T1000 (cell line): ENCODE measurements around the gene PLSCR3.
"Not testable (repeated sequence)": the region's sequence is repeated elsewhere in the genome, so short reads cannot be mapped to it uniquely, and the experiment has no call there.

ENCODE experiments used
- DNase-seq: peaks from one replicate; lab custom pipeline; 2025; ENCODE audit warnings: mixed read lengths; lab: John Stamatoyannopoulos, UW

The PLSCR3 gene

DNA sequence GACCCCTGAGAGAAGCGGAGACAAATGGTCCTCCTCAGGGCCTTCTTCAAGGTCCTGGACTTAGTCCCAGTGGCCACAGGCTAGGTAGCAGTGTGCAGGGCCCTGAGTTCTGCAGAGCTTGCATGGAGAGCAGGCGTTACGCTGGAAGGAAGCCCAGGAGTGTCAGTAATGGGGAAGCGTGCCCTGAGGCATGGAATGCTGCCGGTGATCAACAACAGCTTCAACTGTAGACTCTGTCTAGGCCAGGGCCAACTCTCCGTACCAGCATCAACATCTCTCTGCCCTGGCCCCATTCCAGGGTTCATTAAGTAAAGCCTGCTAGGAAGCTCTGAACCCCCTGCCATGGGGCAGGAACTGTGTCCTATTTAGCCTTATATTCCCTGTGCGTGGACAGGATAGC is 14.0 kb downstream of the PLSCR3 start:
- no peak for DNase-seq

DNA sequence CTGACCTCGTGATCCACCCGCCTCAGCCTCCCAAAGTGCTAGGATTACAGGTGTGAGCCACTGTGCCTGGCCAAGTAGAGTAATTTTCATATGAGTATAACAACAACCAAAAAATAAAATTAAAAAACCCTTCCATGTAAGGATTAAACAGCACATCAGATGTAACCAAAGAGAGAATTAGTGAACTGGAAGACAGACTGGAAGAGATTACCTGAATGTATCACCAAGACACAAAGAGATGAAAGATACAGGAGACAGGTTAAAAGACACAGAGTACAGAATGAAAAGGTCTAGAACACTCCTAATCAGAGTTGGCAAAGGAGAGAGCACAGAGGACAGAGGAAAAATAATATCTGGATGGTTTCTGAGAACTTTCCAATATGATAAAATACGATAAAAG is 15.2 kb downstream of the PLSCR3 start:
- DNase-seq, result no peak

DNA sequence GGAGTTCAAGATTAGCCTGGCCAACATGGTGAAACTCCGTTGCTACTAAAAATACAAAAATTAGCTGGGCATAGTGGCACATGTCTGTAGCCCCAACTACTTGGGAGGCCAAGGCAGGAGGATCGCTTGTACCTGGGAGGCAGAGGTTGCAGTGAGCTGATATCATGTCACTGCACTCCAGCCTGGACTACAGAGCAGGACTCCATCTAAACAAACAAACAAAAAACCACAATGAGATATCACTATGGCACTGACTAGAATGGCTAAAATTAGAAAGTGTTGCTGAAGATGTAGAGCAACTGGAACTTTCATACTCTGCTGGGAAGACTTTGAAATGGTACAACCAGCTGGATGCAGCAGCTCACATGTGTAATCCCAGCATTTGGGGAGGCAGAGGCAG is 20.0 kb downstream of the PLSCR3 start:
- DNase-seq, result no peak

DNA sequence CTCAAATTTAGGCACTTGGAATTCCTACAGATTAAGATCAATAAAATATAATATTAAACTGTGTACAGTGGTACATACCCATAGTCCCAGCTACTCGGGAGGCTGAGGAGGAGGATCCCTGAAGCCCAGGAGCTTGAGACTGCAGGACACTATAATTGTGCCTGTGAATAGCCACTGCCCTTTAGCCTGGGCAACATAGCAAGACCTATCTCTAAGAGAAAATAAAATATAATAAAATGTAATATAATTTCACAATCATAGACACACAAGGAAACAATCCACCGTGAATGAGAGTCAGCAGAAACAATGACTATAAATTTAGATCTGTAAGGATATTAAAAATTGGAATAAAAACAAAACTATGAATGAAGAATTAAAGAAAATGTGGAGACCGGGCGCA is 23.5 kb downstream of the PLSCR3 start:
- DNase-seq, result no peak

DNA sequence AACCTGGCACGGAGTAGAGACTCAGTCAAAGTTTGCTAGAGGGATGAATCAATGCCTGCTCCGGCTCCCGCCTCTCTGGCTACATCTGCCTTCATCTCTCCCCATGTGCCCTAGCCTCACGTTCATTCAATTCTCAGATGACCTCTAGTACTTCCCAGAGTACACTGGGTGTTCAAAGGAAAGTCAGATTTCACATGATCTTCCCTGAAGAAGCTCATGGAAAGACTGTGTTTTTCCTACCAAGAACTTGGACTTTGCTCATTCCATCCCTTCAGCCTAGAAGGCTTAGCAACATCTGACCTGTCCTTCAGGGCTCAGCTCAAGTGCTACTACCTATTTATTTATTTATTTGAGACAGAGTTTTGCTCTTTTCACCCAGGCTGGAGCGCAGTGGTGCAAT is 24.5 kb downstream of the PLSCR3 start:
- no peak for DNase-seq

DNA sequence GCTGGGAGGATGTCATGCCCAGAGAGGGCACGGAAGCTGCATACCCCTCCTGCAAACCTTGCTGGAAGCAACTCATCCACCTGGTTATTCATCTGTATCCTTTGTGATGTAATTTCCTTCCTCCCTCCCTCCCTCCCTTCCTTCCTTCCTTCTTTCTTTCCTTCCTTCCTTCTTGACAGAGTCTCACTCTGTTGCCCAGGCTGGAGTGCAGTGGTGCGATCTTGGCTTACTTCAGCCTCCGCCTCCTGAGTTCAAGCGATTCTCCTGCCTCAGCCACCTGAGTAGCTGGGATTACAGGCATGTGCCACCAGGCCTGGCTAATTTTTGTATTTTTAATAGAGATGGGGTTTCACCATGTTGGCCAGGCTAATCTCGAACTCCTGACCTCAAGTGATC is 25.7 kb downstream of the PLSCR3 start:
- DNase-seq, result not testable (repeated sequence)

DNA sequence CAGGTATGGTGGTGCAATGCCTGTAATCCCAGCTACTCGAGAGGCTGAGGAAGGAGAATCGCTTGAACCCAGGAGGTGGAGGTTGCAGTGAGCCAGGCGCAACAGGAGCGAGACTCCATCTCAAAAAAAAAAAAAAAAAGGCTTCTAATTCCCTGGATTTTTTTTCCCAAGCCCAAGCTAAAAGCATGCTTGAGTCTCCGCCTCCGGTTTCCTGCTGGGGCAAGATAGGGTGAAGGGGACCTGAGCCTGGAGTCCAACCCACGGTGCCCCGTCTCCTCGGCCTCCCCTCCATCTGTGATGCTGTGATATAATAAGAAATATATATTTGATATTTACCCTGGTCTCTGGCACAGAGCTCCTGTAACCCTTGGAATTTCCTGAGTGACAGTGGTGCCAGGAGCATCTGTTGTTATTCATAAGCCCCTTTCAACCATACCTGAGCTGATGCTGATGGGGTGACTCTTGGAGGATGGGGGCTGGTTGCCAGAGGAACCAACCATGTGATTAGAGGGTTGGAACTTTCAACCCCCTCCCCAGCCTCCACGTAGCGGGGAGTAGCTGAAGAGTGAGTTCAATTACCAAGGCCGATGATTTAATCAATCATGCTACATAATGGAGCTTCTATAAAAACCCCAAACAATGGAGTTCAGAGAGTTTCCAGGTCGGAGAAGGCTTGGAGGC is 26.3 kb downstream of the PLSCR3 start:
- DNase-seq, result no peak

DNA sequence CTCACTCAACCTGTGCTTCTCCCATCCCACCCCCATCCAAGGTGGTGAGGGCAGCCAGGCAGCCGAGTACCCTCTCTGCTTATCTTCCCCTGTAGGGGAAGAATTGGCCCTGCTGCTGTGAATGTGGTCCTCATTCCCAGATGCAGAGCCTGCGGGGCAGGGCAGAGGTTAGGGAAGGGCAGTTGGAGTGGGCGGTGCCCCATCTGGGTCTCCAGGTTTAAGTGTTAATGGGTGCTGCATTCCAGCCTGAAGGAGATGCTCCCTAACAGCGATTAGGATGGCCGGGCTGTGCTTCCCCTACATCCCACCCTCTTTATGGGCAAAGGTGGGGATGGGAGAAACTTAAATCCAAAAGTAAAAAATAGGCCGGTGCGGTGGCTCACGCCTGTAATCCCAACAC is 27.2 kb downstream of the PLSCR3 start:
- DNase-seq, result no peak

DNA sequence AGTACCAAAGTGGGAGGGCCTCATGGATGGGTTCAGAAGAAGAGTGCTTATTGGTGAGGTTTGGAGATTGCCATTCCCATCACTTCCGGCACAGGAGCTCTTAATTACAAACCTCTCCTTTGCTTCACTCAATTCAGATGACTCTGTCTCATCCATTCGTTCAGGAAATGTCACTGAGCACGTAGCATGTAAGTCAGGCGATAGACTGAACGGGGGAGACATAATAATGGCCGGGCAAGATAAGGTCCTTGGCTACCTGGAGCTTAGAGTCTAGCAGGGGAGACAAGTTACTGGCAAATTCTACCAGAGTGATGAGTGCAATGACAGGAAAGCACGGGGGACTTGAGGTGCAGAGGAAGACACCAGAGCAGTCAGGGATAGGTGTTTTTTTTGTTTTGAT is 28.4 kb downstream of the PLSCR3 start:
- DNase-seq, result not testable (repeated sequence)

DNA sequence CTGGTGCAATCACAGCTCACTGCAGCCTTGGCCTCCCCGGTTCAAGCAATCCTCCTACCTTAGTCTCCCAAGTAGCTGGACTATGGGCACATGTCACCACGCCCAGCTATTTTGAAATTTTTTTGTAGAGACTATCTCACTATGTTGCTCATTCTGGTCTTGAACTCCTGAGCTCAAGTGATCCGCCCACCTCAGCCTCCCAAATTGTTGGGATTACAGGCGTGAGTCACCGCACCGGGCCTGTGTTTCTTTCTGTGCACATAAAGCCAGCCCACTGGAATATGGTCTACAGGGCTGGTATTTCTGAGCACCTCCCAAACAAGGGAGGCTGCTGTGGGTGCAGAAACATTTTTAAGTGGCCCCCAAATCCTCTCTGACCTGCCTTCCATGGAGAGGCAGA is 31.0 kb downstream of the PLSCR3 start:
- no peak for DNase-seq

DNA sequence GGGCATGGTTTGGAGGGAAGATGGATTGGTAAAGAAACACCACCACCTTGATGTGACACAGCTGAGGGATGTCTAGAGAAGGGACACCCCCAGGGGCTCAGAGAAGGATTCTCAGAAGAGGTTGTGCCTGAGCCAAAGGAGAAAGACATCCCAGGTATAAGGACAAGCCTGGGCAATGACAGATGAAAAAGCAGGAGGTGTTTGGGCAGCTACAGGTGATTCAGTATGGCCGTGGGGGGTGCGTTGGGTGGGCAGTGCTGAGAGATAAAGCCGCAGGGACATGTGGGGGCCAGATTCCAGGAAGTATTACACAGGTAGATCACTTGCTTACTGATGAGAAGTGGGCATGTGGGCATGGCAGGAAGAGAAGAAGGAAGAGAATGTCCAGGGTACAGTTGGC is 32.4 kb downstream of the PLSCR3 start:
- no peak for DNase-seq

DNA sequence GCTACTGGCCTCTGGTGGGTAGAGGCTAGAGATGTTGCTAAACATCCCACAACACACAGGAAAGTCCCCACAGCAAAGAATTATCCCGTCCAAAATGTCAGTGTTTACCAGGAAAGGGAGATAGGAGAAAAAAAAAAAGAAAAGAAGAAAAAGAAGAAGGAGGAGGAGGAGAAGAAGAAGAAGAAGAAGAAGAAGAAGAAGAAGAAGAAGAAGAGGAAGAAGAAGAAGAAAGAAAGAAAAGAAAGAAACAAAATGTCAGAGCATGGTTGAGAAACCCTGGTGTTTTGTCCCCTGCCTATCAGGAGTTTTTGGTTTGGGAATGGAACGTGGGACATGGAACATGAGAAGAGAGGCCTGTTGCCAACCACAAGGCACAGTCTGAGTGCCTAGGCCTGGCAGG is 36.9 kb downstream of the PLSCR3 start:
- DNase-seq, result no peak

DNA sequence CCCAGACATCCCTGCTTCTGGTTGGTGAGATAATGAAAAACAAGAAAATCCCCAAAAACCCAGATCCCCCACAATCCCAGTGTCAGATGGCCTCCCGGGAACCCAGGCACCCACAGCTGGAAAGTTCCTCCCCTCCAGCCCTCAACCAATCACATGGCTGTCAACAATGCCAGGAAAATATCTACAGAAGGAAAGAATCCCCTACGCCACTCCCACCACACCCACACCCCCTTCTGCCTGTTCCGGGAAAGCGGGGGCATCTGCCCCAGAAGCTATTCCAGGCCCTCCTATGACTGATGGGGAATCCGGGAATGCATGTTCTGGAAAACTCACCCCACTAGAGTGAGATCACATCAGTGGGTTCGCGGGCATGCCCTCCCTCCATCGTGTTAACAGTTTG is 37.6 kb downstream of the PLSCR3 start:
- no peak for DNase-seq

DNA sequence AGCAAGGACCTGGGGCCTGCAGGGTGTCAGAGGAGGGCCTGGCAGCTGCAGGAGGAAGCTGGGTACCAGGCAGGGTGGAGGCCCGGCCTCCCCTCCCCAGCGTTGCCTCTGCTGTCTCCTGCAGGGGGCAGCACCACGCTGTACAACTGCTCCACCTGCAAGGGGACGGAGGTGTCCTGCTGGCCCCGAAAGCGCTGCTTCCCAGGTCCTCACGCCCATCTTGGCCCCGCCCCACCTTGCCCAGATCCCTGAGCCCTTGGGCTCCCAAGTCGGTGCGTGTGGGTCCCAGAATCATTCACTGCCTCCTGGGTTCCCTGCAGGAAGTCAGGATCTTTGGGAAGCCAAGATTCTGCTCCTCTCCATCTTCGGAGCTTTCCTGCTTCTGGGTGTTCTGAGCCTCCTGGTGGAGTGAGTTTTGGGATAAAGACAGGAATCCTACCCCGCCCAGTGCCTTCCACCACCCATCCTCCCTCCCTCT is 38.2 kb downstream of the PLSCR3 start:
- DNase-seq, result peak; percentile 11

DNA sequence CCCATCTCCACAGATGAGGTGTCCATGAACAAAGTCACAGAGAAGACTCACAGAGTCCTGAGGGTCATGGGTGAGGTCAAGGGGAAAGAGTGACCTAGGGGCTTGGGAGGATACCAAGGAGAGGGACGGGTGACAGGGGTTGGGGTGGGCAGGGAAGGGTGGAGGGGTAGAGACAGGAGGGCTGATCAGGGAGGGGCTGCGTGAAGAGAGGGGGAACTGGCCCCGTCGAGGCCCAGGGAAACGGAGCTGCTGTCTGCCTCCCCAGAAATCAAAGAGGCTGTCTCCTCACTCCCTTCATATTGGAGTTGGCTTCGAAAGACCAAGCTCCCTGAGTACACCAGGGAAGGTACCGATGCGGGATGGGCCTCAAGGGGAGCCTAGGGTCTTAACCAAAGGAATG is 38.8 kb downstream of the PLSCR3 start:
- DNase-seq, result no peak

DNA sequence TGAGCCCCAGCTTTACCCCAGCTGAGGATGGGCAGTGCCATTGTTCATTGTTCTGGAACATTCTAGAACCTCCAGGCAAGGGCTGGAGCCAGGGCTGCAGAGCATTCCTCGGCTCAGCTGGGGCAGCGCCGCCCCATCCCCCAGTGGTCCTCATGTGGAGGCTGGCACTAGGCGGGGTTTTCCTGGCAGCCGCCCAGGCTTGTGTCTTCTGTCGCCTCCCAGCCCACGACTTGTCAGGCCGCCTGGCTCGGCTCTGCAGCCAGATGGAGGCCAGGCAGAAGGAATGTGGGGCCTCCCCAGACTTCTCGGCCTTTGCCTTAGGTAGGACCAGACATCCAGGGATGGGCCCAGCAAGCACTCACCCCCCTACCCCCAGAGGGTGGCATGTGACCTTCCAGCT is 39.3 kb downstream of the PLSCR3 start, which contains the start of gene TMEM95:
Gene TMEM95 (plus strand): TSS at position 104 of the 400 bp plus-strand sequence. CDS start 49 bp downstream, at position 153.
- no peak for DNase-seq

DNA sequence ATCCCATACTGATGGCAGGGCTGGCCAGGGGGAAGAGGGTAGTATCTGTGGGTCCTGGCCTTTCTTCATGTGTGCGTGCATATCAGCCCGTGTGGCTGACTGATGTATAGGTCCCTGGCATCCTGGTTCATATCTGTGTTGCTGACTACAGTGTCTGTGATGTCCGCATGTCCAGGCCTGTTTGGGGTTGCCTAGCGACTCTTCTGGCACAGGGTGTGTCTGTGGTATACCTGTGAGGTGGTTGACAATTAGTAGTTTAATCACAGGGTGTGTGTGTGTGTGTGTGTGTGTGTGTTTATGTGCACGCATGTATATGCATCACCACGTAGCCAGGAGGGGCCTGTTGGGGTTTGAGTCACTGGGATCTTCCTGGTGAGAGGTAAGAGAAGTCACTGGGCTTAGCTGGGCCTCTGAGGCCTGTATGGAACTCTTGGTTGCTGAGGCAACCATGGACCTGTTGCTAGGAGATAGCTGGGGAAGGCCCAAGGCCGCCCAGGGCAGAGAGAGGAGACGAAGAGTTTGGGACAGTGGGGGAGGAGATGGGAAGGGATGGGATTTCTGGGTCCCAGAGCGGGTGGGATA is 40.0 kb downstream of the PLSCR3 start:
- DNase-seq, result peak; percentile 41

DNA sequence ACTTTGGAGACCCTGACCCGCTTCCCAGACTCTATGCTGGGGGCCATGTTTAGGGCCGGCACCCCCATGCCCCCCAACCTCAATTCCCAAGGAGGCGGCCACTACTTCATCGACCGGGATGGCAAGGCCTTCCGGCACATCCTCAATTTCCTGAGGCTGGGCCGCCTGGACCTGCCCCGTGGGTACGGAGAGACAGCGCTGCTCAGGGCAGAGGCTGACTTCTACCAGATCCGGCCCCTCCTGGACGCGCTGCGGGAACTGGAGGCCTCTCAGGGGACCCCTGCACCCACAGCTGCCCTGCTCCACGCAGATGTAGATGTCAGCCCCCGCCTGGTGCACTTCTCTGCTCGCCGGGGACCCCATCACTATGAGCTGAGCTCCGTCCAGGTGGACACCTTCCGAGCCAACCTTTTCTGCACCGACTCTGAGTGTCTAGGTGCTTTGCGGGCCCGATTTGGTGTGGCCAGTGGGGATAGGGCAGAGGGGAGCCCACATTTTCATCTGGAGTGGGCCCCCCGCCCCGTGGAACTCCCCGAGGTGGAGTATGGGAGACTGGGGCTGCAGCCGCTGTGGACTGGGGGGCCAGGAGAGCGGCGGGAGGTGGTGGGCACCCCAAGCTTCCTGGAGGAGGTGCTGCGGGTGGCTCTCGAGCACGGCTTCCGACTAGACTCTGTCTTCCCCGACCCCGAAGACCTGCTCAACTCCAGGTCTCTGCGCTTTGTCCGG is 41.3 kb downstream of the PLSCR3 start:
- DNase-seq, result no peak

DNA sequence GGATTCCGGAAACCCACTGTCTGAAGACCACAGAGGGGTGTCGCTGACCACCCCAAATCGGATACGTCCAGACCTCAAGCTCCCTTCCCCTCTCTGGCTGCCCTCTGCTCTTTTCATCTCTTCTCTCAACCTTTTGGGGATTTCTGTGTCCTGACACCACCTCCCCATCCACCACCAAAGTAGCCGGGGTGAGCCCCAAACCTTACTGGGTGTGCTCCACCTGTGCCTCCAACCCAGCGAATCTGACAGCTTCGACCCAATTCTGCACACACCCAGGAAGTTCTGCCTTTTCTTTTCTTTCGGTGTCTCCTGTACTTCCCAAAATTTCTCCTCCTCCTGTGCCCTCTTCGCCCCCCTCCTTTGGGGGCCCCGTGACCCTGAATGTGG is 41.8 kb downstream of the PLSCR3 start:
- DNase-seq, result no peak

DNA sequence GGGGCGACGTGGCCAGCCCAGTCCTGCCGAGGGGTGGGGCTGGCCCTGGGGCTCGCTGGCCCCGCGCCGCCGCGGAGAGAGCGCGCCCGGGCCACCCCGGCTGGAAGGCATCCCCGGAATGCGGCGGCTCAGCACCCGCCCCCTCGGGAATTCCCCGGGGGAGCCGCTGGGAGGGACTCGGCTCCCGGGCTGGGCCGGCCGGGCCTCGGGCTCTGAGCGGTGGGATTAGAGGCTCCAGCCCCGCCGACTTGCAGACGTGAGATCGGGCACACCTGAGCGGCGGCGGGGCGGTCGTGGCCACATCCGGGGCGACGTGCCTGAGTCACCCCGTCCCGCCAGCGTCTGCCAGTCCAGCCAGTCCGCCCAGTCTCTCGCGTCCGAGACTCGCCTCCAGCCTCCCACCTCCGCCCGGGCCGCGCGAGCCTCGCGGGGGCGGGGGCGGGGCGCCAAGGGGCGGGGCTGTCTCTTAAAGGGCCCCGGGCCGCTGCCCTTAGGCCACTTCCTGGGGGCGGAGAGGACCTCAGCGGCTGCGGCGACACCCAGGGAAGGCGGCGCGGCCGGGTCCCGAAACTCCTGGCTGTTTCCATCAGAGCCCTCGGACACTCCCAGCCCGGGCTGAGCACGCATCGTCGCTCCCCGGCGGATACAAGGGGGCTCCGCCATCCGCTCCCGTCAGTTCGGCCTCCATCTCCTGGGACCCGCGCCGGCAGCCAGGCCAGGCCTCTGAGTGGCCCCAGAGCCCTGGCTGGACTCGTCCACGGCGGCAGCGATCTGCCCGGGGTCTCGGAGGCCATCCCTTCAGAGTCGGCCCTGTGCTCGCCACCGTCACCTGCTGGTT is 42.4 kb downstream of the PLSCR3 start, which contains the start of gene KCTD11:
Gene KCTD11 (plus strand): TSS at position 498 of the 838 bp plus-strand sequence.
- DNase-seq, result peak; percentile 99

DNA sequence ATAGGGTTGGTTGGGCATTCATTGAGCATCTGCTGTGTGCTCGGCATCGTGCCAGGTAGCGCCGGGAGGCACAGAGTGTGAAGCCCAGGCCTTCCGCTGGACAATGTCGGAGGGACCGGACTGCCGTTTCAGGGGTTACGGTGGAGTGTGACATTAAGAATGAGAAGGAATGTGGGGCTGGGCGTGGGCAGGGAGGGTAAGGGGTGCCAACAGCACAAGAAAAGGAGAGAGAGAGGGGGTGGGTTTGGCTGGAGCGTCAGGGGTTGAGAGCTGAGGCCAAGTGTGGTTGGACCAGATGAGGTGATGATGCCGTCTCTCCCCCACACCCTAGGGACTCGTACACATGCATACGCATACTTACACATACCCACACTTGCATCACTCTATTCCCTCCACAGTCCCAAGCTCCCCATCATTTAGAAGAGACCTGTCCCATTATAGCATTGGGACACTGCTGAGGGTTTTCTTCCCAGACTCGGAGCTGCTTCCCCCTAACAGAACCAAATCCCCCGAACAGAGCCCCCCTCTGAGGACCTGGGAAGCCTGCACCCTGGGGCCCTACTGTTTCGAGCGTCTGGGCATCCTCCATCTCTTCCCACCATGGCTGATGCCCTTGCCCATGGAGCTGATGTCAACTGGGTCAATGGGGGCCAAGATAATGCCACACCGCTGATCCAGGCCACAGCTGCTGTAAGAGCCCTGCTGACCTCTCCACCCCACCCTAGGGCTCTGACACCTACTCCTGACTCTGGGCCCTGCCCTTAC is 45.7 kb downstream of the PLSCR3 start:
- no peak for DNase-seq
